Testis (tissue), 3 donors: ENCODE results near the gene SLC4A5. TPM values are rescaled to one million over a fixed set of nuclear protein-coding genes. Genes with fewer than 3 reads are reported as not detected.
A peak's percentile ranks its signal among the peaks of the same experiment; 100 is the strongest.

Experiments used
- DNase-seq: peaks from one replicate; pipeline ENCODE4 v3.0.0-alpha.2; 2019
- H3K27ac ChIP-seq, 2 donors: fragments of 200-600 bp; sonication (generic); one replicate each; pipeline ENCODE4 v1.5.1; 2019
- H3K27me3 ChIP-seq: fragments of 200-600 bp; sonication (generic); one replicate; pipeline ENCODE4 v1.5.1; 2019
- H3K36me3 ChIP-seq: fragments of 200-600 bp; sonication (generic); one replicate; pipeline ENCODE4 v1.5.1; 2017; ENCODE audit warnings: low read depth; ENCODE audit errors: missing control alignments
- H3K4me1 ChIP-seq: fragments of 200-600 bp; sonication (generic); one replicate; pipeline ENCODE4 v1.5.1; 2019
- H3K4me3 ChIP-seq, 2 donors: fragments of 200-600 bp; sonication (generic); one replicate each; pipeline ENCODE4 v1.5.1; 2017 to 2019
- H3K9me3 ChIP-seq: fragments of 200-600 bp; sonication (generic); one replicate; pipeline ENCODE4 v1.5.1; 2017
- CTCF ChIP-seq, 3 experiments: fragments of 450-650 bp in 2 of 3; fragments of 200-600 bp in 1 of 3; sonication (generic) in 1 of 3; IDR thresholded peaks; one replicate each; pipeline ENCODE4 v1.5.1; 2016 to 2019; ENCODE audit warnings: antibody characterized with exemption in 3 of 3, mild to moderate bottlenecking in 2 of 3, moderate library complexity in 1 of 3
- POLR2A ChIP-seq: fragments of 450-650 bp; IDR thresholded peaks from one replicate; pipeline ENCODE4 v1.6.1; 2017; ENCODE audit warnings: antibody characterized with exemption, mild to moderate bottlenecking, moderate library complexity
- WGBS, 2 donors: methylation state at CpG; one replicate each; pipeline ENCODE4 v1.1.5; 2018; 5-methylcytosine and 5-hydroxymethylcytosine counted together
- intact Hi-C: fragments of 100-400 bp; cut with DNase I; formaldehyde crosslinking; loops from one replicate; pipeline ENCODE4 v1.15.1; 2023; ENCODE audit warnings: low total_unique reads
- polyA plus RNA-seq: library from polyadenylated mRNA; stranded (reverse); fragments of 350-450 nt; fragmentation: Illumina TruSeq; extraction: RNeasy Lipid Tissue Mini Kit (QIAGEN cat#74804); gene quantifications from one replicate; pipeline ENCODE4 v1.2.3, GENCODE V29; 2014; ENCODE audit warnings: low read depth, low replicate concordance; ENCODE audit not compliant: insufficient read depth
- total RNA-seq, 2 donors: library from RNA; depleted of rRNA; stranded (reverse); fragments of >200 nt; gene quantifications; one replicate each; pipeline ENCODE4 v1.2.3, GENCODE V29; 2016

SLC4A5 gene
- total and polyA plus RNA-seq, 3 donors from 2014 or later: 40.3 to 188 (median 113) TPM

GRCh38 chr2:74369976-74370375 is 26.8 kb upstream of the SLC4A5 start:
- 96 to 97% methylated on average over 7 of the region's 7 CpGs for WGBS, 2 donors
- H3K4me3 ChIP-seq: no peak overlapping the region
- H3K4me1 ChIP-seq: peaks cover 25% of the 10 kb centered on the region
- H3K27ac ChIP-seq: no peak overlapping the region
- no peaks in the 10 kb centered on the region for H3K9me3 ChIP-seq
- TF ChIP-seq POLR2A (no peak), CTCF (IDR thresholded peaks at IDR 0.05) (no peak)
- H3K36me3 ChIP-seq: peaks cover 8% of the 10 kb centered on the region
- DNase-seq: no peak
- intact Hi-C loops: no loop called here
- no peaks in the 10 kb centered on the region for H3K27me3 ChIP-seq

DNA sequence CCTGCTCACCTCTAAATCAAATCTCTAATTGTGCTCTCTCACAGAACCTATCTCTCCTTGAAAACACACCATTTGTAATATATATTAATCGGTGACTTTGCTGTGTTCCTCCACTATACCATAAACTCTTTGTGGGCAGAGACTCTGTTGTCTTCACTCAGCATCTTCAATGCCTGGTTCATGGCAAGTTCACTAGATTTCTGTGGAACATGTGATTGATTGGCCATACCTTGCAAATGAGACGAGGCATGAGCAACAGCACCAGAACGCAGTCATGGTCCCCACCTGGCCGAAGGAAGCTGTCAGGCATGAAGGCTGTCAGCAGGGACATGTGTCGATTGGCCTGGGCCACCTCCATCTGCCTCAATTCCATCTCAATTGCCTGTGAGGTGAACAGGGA is 25.3 kb upstream of the SLC4A5 start:
- TF ChIP-seq CTCF (IDR thresholded peaks at IDR 0.05): no peak
- no peak for TF ChIP-seq POLR2A
- H3K36me3 ChIP-seq: peaks cover 8% of the 10 kb centered on the region

DNA sequence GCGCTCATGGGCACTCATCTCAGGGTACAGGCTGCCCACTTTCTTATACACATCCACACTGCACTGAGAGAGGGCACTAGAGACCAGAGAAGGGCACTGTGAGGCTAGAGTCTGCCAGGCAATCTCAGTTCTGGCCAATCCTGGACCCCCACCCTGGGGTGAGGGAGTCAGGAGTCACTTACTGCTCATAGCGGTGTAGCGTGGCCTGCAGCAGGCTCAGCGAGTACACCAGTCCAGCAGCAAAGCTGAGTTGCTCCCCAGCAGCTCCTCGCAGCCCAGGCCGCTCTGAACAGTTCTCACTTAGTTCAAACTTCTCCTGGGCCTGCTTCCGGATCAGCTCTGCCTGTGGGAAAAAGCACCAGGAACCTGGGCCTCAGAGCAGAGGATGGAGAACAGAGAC is 24.6 kb upstream of the SLC4A5 start:
- peaks cover 23% of the 10 kb centered on the region for H3K4me1 ChIP-seq
- peak overlapping the region in 1 of 2 donors; percentile 25 for H3K27ac ChIP-seq
- 94 to 95% methylated on average over 3 to 7 of the region's 7 CpGs for WGBS, 2 donors
- TF ChIP-seq POLR2A: no peak
- no peak for TF ChIP-seq CTCF (IDR thresholded peaks at IDR 0.05)
- H3K36me3 ChIP-seq: peaks cover 8% of the 10 kb centered on the region
- H3K27me3 ChIP-seq: no peaks in the 10 kb centered on the region
- intact Hi-C loops: no loop called here
- no peak overlapping the region for H3K4me3 ChIP-seq
- H3K9me3 ChIP-seq: no peaks in the 10 kb centered on the region
- no peak for DNase-seq

More for the DNA sequence above, 25.3 kb upstream of the SLC4A5 start:
- H3K4me3 ChIP-seq: no peak overlapping the region
- intact Hi-C loops: no loop called here
- H3K4me1 ChIP-seq: peaks cover 25% of the 10 kb centered on the region
- WGBS, 2 donors: 92 to 93% methylated on average over 4 to 5 of the region's 5 CpGs
- no peaks in the 10 kb centered on the region for H3K9me3 ChIP-seq
- no peaks in the 10 kb centered on the region for H3K27me3 ChIP-seq
- no peak for DNase-seq
- no peak overlapping the region for H3K27ac ChIP-seq

- Histone ChIP-seq H3K36me3 (peaks cover 7% of the 10 kb centered on the region), H3K4me1 (peaks cover 23% of the 10 kb centered on the region), H3K9me3 (no peaks in the 10 kb centered on the region), H3K27me3 (no peaks in the 10 kb centered on the region), H3K4me3 (no peak overlapping the region), H3K27ac (no peak overlapping the region)
- 76 to 84% methylated on average over 3 of the region's 3 CpGs for WGBS, 2 donors
- no peak for DNase-seq
- TF ChIP-seq CTCF (IDR thresholded peaks at IDR 0.05) (no peak), POLR2A (no peak)
- intact Hi-C loops: no loop called here
These were observed 22.8 kb upstream of the SLC4A5 start for GRCh38 chr2:74366036-74366435.
